ENCODE measurements around the gene WNK4. TPM values are rescaled to one million over a fixed set of nuclear protein-coding genes. Genes with fewer than 3 reads are reported as not detected.

WNK4 gene
- total and polyA plus RNA-seq, 10 of the 15 experiments (the other 5 are each of a cell fraction or from before 2014, with no cell fraction given): 0.06 to 0.29 (median 0.13) TPM; not detected in 5

GRCh38 chr17:42774066-42774745, 6.2 kb upstream of the WNK4 start:
- Histone ChIP-seq H3K36me3 (ENCODE audit: control insufficient read depth in 2 of 2, insufficient read depth in 2 of 2, low read length in 1 of 2) (peaks cover 5 to 6% of the 10 kb centered on the region in 2 experiments; a peak in 3 of 4 replicates), H2AFZ (ENCODE audit: control insufficient read depth, low read depth, low read length) (no peak overlapping the region), H3K27me3 (replicated peaks in 1 of 2; ENCODE audit: control insufficient read depth in 2 of 2, insufficient read depth in 2 of 2, low read length in 1 of 2) (no peaks in the 10 kb centered on the region), H3K9ac (ENCODE audit: control insufficient read depth, insufficient read depth, low read length) (peak overlapping the region; percentile 97), H4K20me1 (ENCODE audit: control insufficient read depth, insufficient read depth) (no peaks in the 10 kb centered on the region), H3K9me3 (replicated peaks; ENCODE audit: control insufficient read depth, insufficient read depth, low read length) (no peaks in the 10 kb centered on the region), H3K4me1 (ENCODE audit: control insufficient read depth, insufficient read depth, low read length) (peaks cover 26% of the 10 kb centered on the region), H3K27ac (ENCODE audit: control insufficient read depth, insufficient read depth) (peak overlapping the region; percentile 86), H3K79me2 (ENCODE audit: control insufficient read depth, insufficient read depth, low read length) (peaks cover 9% of the 10 kb centered on the region), H3K4me3 (peak overlapping the region; percentile 75), H3K4me2 (ENCODE audit: control insufficient read depth, insufficient read depth) (peak overlapping the region; percentile 88)
- ChIA-PET SMC1A (ENCODE audit: uncharacterized antibody, unreplicated experiment) (interaction anchor here (0.9 to 2.7 kb wide), 4 partner anchors 11 to 238 kb away, joined by 3 to 20 read pairs (median 7); partner anchors contain the start of genes NAGLU and PSMC3IP), CTCF (interaction anchor here (0.9 to 3.2 kb wide), 12 partner anchors 11 to 224 kb away, joined by 3 to 38 read pairs (median 4); partner anchors contain the start of genes BECN1, CCR10, CNTD1 and COA3), RAD21 (ENCODE audit: unreplicated experiment) (interaction anchor here (1.3 to 3.1 kb wide), 8 partner anchors 10 to 224 kb away, joined by 3 to 18 read pairs (median 6); partner anchors contain the start of genes BECN1, PSMC3IP and RPL27), POLR2A (interaction anchor here (0.6 to 2.3 kb wide), 9 partner anchors 16 to 224 kb away, joined by 3 to 10 read pairs (median 3); partner anchors contain the start of genes BECN1, RETREG3, RPL27 and TUBG1)
- FAIRE-seq (no peak), DNase-seq (ENCODE audit: low read depth, low spot score) (no peak), ATAC-seq (no peak; the same call in 2 of the 3 replicates)
- in situ Hi-C loops (cut with MboI) (no loop called here), intact Hi-C loops (cut with micrococcal nuclease; ENCODE audit: unreplicated experiment) (no loop called here)
- no TSS peak for BruUV-seq (replicated peaks)
- TF ChIP-seq BHLHE40 (IDR thresholded peaks at IDR 0.05; ENCODE audit: borderline replicate concordance in 1 of 2, low read depth in 2 of 2, low read length in 1 of 2) (no peak), SP1 (IDR thresholded peaks at IDR 0.05; ENCODE audit: low read depth, low read length) (no peak), CBX5 (IDR thresholded peaks at IDR 0.05; ENCODE audit: low read depth) (no peak), NR2C1 (IDR thresholded peaks at IDR 0.05) (no peak), RCOR1 (conservative IDR thresholded peaks at IDR 0.05; ENCODE audit: low read depth, low read length) (no peak), ZBED1 (IDR thresholded peaks at IDR 0.05; ENCODE audit: borderline replicate concordance) (no peak), MAX (IDR thresholded peaks at IDR 0.05; ENCODE audit: low read depth, low read length) (no peak)
- 64% methylated on average over 3 of the region's 3 CpGs for WGBS (ENCODE audit: insufficient coverage, insufficient replicate concordance, low lambda C conversion rate, missing lambda C conversion rate)

All from GM12878 (cell line).